Ascending aorta (tissue), 2 donors: Measurements from ENCODE around the gene MAD2L1BP. TPM values are rescaled to one million over a fixed set of nuclear protein-coding genes. Genes with fewer than 3 reads are reported as not detected.

Source experiments
- DNase-seq, 2 donors: peaks; one replicate each; pipeline ENCODE4 v3.0.0-alpha.2; 2019; ENCODE audit warnings: low spot score in 2 of 2
- H3K27ac ChIP-seq, 2 donors: fragments of 200-600 bp; sonication (generic); one replicate each; pipeline ENCODE4 v1.5.1; 2016 to 2017; ENCODE audit warnings: mild to moderate bottlenecking in 1 of 2
- H3K27me3 ChIP-seq: fragments of 200-600 bp; sonication (generic); one replicate; pipeline ENCODE4 v1.5.1; 2017
- H3K36me3 ChIP-seq, 2 donors: fragments of 200-600 bp; sonication (generic); one replicate each; pipeline ENCODE4 v1.5.1; 2016
- H3K4me1 ChIP-seq, 2 donors: fragments of 200-600 bp; sonication (generic); one replicate each; pipeline ENCODE4 v1.5.1; 2016 to 2017; ENCODE audit warnings: mild to moderate bottlenecking in 1 of 2
- H3K4me3 ChIP-seq, 2 donors: fragments of 200-600 bp; sonication (generic); one replicate each; pipeline ENCODE4 v1.5.1; 2016 to 2017; ENCODE audit warnings: mild to moderate bottlenecking in 1 of 2
- H3K9me3 ChIP-seq, 2 donors: fragments of 200-600 bp; sonication (generic); one replicate each; pipeline ENCODE4 v1.5.1; 2016
- CTCF ChIP-seq, 3 experiments: fragments of 200-600 bp in 2 of 3; fragments of 450-650 bp in 1 of 3; sonication (generic) in 2 of 3; IDR thresholded peaks; one replicate each; pipeline ENCODE4 v1.5.1; 2016 to 2019; ENCODE audit warnings: antibody characterized with exemption in 3 of 3, mild to moderate bottlenecking in 1 of 3, moderate library complexity in 1 of 3
- intact Hi-C: fragments of 100-400 bp; cut with DNase I; formaldehyde crosslinking; loops from one replicate; pipeline ENCODE4 v1.15.1; 2023
- total RNA-seq: library from RNA; depleted of rRNA; stranded (reverse); fragments of >200 nt; gene quantifications from one replicate; pipeline ENCODE4 v1.1.0, GENCODE V29; 2016

MAD2L1BP gene
- total RNA-seq, 1 donor from 2014 or later = 15.0 TPM

GRCh38 chr6:43687079-43687436 is 51.4 kb downstream of the MAD2L1BP start:
- Histone ChIP-seq H3K4me1 (peaks cover 4 to 12% of the 10 kb centered on the region in 2 donors), H3K36me3 (no peaks in the 10 kb centered on the region)

GRCh38 chr6:43687437-43688347 is 52.1 kb downstream of the MAD2L1BP start, which contains the start of gene MRPS18A:
TSS of gene MRPS18A (minus strand) at chr6:43687791. CDS start at chr6:43687779, 12 bp downstream.
- Histone ChIP-seq H3K27me3 (no peaks in the 10 kb centered on the region), H3K27ac (peak within 1 kb of the TSS; percentile 77 to 83), H3K4me3 (peak within 1 kb of the TSS; percentile 84 to 89), H3K4me1 (peaks cover 4 to 12% of the 10 kb centered on the region in 2 donors), H3K9me3 (no peaks in the 10 kb centered on the region), H3K36me3 (no peaks in the 10 kb centered on the region)
- TF ChIP-seq CTCF (IDR thresholded peaks at IDR 0.05) = no peak
- intact Hi-C loops = loop anchor here (1.0 to 2.0 kb wide), 2 partner anchors 15 kb away; no protein-coding TSS in a partner anchor
- peak; percentile 38 to 91 for DNase-seq

More at GRCh38 chr6:43687079-43687436, 51.4 kb downstream of the MAD2L1BP start:
- Histone ChIP-seq H3K4me3 (peak overlapping the region; percentile 84 to 89), H3K27me3 (no peaks in the 10 kb centered on the region), H3K9me3 (no peaks in the 10 kb centered on the region), H3K27ac (peak overlapping the region; percentile 77 to 83)
- no peak for DNase-seq
- TF ChIP-seq CTCF (IDR thresholded peaks at IDR 0.05) = no peak
- intact Hi-C loops = loop anchor here (1.0 to 2.0 kb wide), 2 partner anchors 14 to 15 kb away; no protein-coding TSS in a partner anchor

GRCh38 chr6:43689421-43689820 is 53.8 kb downstream of the MAD2L1BP start:
- Histone ChIP-seq H3K36me3 (no peaks in the 10 kb centered on the region), H3K9me3 (no peaks in the 10 kb centered on the region), H3K4me3 (no peak overlapping the region), H3K4me1 (peaks cover 4 to 12% of the 10 kb centered on the region in 2 donors), H3K27ac (no peak overlapping the region), H3K27me3 (no peaks in the 10 kb centered on the region)
- no peak for TF ChIP-seq CTCF (IDR thresholded peaks at IDR 0.05)
- intact Hi-C loops = no loop called here
- DNase-seq = no peak

Other genes with a start within 250 kb of the MAD2L1BP start
- 4.6 TPM for gene ABCC10, start 208.3 kb upstream of the MAD2L1BP start, total RNA-seq
- not detected for gene DLK2, start 180.3 kb upstream of the MAD2L1BP start, total RNA-seq
- 71.6 TPM for gene TJAP1, start 158.3 kb upstream of the MAD2L1BP start, total RNA-seq
- not detected for gene LRRC73, start 125.5 kb upstream of the MAD2L1BP start, total RNA-seq
- gene YIPF3, start 118.9 kb upstream of the MAD2L1BP start, total RNA-seq = 71.4 TPM
- 51.5 TPM for gene POLR1C, start 118.8 kb upstream of the MAD2L1BP start, total RNA-seq
- 21.4 TPM for gene XPO5, start 59.8 kb upstream of the MAD2L1BP start, total RNA-seq
- 4.3 TPM for gene POLH, start 59.7 kb upstream of the MAD2L1BP start, total RNA-seq
- 30.7 TPM for gene GTPBP2, start 6.6 kb upstream of the MAD2L1BP start, total RNA-seq
- gene RSPH9, start 9.2 kb downstream of the MAD2L1BP start, total RNA-seq = not detected
- gene MRPS18A, start 52.0 kb downstream of the MAD2L1BP start, total RNA-seq = 29.8 TPM
- 110 TPM for gene VEGFA, start 134.4 kb downstream of the MAD2L1BP start, total RNA-seq